ENCODE measurements around the gene KLF2.

GRCh38 chr19:16374436-16374835 is 49.8 kb downstream of the KLF2 start:
- TF ChIP-seq CTCF (IDR thresholded peaks at IDR 0.05) (no peak), POLR2A (IDR thresholded peaks at IDR 0.05) (no peak), EP300 (IDR thresholded peaks at IDR 0.05) (no peak), POLR2AphosphoS5 (IDR thresholded peaks at IDR 0.05) (no peak)

Measured in stomach (tissue), 4 donors.